IMR-90 (cell line): ENCODE measurements around the gene LCN12.

Experiments
- CEBPB ChIP-seq: IDR thresholded peaks from 2 replicates; pipeline ENCODE4 v1.6.1; 2012; ENCODE audit warnings: low read depth, low read length, improper control_type of control experiment
- CHD1 ChIP-seq: IDR thresholded peaks from 2 replicates; pipeline ENCODE4 v1.6.1; 2012; ENCODE audit warnings: low read depth, low read length, improper control_type of control experiment
- CTCF ChIP-seq: conservative IDR thresholded peaks from 2 replicates; pipeline ENCODE4 v1.5.1; 2012; ENCODE audit warnings: mild to moderate bottlenecking, low read depth, low read length, improper control_type of control experiment
- NFE2L2 ChIP-seq: fragments of 150-350 bp; IDR thresholded peaks from 2 replicates; pipeline ENCODE4 v1.6.1; 2016; ENCODE audit warnings: low read depth, mild to moderate bottlenecking, low read length
- POLR2A ChIP-seq: IDR thresholded peaks from 2 replicates; pipeline ENCODE4 v1.6.1; 2012; ENCODE audit warnings: mild to moderate bottlenecking, low read depth, low read length
- RAD21 ChIP-seq: IDR thresholded peaks from 2 replicates; pipeline ENCODE4 v1.6.1; 2012; ENCODE audit warnings: low read length, improper control_type of control experiment
- RCOR1 ChIP-seq: IDR thresholded peaks from 2 replicates; pipeline ENCODE4 v1.6.1; 2012; ENCODE audit warnings: mild to moderate bottlenecking, low read length, improper control_type of control experiment; ENCODE audit not compliant: insufficient replicate concordance
- RFX5 ChIP-seq: IDR thresholded peaks from 2 replicates; pipeline ENCODE4 v1.8.0; 2012; ENCODE audit warnings: low read depth, mild to moderate bottlenecking, low read length, moderate library complexity
- USF2 ChIP-seq: fragments of 150-350 bp; IDR thresholded peaks from 2 replicates; pipeline ENCODE4 v1.6.1; 2017; ENCODE audit warnings: mild to moderate bottlenecking, antibody characterized with exemption, low read length, low read depth

GRCh38 chr9:136941231-136942111 lies 10.6 kb upstream of the LCN12 start:
- no peak for TF ChIP-seq CTCF
- no peak for TF ChIP-seq RAD21
- no peak for TF ChIP-seq CHD1
- TF ChIP-seq NFE2L2: no peak
- TF ChIP-seq USF2: no peak
- no peak for TF ChIP-seq RFX5
- no peak for TF ChIP-seq CEBPB
- TF ChIP-seq POLR2A: no peak
- no peak for TF ChIP-seq RCOR1
